Prostate gland (tissue), 2 donors: ENCODE measurements around the gene TAS1R1. TPM values are rescaled to one million over a fixed set of nuclear protein-coding genes. Genes with fewer than 3 reads are reported as not detected.
A peak's percentile ranks its signal among the peaks of the same experiment; 100 is the strongest.

Experiments
- DNase-seq: peaks from one replicate; pipeline ENCODE4 v3.0.0-alpha.2; 2019; ENCODE audit warnings: low spot score
- H3K27ac ChIP-seq, 2 donors: fragments of 200-600 bp; sonication (generic); 2 replicates each; pipeline ENCODE4 v1.5.1; 2017 to 2019
- H3K27me3 ChIP-seq: fragments of 200-600 bp; sonication (generic); replicated peaks from 2 replicates; pipeline ENCODE4 v1.5.1; 2019; ENCODE audit not compliant: insufficient read depth
- H3K36me3 ChIP-seq, 2 donors: fragments of 200-600 bp; sonication (generic); 1 replicate in 1 of 2; 2 replicates in 1 of 2; pipeline versions ENCODE4 v1.5.1 to v1.8.1; 2017 to 2019
- H3K4me1 ChIP-seq: fragments of 200-600 bp; sonication (generic); replicated peaks from 2 replicates; pipeline ENCODE4 v1.5.1; 2019
- H3K4me3 ChIP-seq, 2 donors: fragments of 200-600 bp; sonication (generic); 2 replicates each; pipeline ENCODE4 v1.5.1; 2017 to 2019
- H3K9me3 ChIP-seq: fragments of 200-600 bp; sonication (generic); 2 replicates; pipeline ENCODE4 v1.5.1; 2017
- POLR2A ChIP-seq: fragments of 450-650 bp; IDR thresholded peaks from one replicate; pipeline ENCODE4 v1.6.1; 2016; ENCODE audit warnings: antibody characterized with exemption, mild to moderate bottlenecking
- POLR2AphosphoS5 ChIP-seq: sonication (generic); formaldehyde crosslinking; IDR thresholded peaks from one replicate; pipeline ENCODE4 v1.6.1; 2017; ENCODE audit warnings: antibody characterized with exemption
- WGBS: methylation state at CpG from one replicate; pipeline ENCODE4 v1.1.5; 2018; 5-methylcytosine and 5-hydroxymethylcytosine counted together
- intact Hi-C: fragments of 100-400 bp; cut with DNase I; formaldehyde crosslinking; loops from one replicate; pipeline ENCODE4 v1.14.2; 2022
- total RNA-seq, 2 donors: library from RNA; depleted of rRNA; stranded (reverse); fragments of >200 nt; gene quantifications; one replicate each; pipeline ENCODE4 v1.1.0, GENCODE V29; 2016
- TF ChIP-seq, protein P1 (sequence below), 4 experiments: fragments of 200-600 bp in 2 of 4; fragments of 450-650 bp in 2 of 4; sonication (generic) in 2 of 4; IDR thresholded peaks; 1 replicate in 3 of 4; 2 replicates in 1 of 4; pipeline ENCODE4 v1.5.1; 2016 to 2019; ENCODE audit warnings: antibody characterized with exemption in 4 of 4, mild to moderate bottlenecking in 2 of 4, moderate library complexity in 2 of 4

The TAS1R1 gene
- total RNA-seq, 2 donors from 2014 or later = 1.5 TPM; not detected in 1

DNA sequence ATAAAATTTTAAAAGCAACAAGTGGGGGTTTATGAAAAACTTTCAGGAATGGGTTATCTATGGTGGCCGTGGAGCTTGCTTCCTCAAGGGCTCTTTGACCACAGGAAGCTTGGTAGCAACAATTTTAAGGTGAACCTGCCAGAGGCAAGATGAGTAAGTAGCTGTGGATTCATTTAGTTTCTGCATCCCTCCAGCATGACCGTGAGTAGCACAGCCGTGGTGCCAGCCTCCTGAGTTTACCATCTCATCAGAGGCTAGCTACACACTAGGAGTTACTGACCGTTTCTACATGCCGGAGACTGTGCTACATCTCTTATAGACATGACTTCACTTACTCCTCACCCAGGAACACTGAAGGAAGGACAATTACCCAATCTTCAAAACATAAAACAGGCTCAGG, 33.6 kb upstream of the TAS1R1 start:
- no peak for DNase-seq
- Histone ChIP-seq H3K27ac (no peak overlapping the region), H3K4me1 (no peaks in the 10 kb centered on the region), H3K27me3 (no peaks in the 10 kb centered on the region), H3K4me3 (no peak overlapping the region), H3K9me3 (no peaks in the 10 kb centered on the region), H3K36me3 (peaks cover 0 to 15% of the 10 kb centered on the region in 2 donors)
- intact Hi-C loops = no loop called here
- WGBS = 67% methylated on average over 5 of the region's 5 CpGs
- TF ChIP-seq POLR2A (no peak), POLR2AphosphoS5 (no peak)
- TF ChIP-seq, protein P1, sequence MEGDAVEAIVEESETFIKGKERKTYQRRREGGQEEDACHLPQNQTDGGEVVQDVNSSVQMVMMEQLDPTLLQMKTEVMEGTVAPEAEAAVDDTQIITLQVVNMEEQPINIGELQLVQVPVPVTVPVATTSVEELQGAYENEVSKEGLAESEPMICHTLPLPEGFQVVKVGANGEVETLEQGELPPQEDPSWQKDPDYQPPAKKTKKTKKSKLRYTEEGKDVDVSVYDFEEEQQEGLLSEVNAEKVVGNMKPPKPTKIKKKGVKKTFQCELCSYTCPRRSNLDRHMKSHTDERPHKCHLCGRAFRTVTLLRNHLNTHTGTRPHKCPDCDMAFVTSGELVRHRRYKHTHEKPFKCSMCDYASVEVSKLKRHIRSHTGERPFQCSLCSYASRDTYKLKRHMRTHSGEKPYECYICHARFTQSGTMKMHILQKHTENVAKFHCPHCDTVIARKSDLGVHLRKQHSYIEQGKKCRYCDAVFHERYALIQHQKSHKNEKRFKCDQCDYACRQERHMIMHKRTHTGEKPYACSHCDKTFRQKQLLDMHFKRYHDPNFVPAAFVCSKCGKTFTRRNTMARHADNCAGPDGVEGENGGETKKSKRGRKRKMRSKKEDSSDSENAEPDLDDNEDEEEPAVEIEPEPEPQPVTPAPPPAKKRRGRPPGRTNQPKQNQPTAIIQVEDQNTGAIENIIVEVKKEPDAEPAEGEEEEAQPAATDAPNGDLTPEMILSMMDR (IDR thresholded peaks at IDR 0.05) = no peak

DNA sequence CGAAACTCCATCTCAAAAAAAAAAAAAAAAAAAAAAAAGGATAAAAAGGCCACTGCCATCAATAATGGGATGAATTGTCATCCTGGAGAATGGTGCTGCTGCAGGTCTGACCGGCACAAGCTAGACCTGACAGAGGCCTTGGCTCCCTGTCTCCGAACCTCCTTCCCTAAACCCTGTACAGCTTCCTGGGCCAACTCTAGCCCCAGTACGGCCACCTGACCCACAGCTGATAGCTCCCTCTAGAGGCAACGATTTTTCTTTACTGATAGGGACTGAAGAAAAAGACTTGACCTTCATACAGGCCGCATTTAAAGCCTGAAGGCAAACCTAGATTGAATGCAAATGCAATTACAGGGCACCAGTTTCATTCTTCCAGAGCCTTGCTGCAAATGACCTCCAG, 31.5 kb upstream of the TAS1R1 start:
- H3K36me3 ChIP-seq = peaks cover 0 to 23% of the 10 kb centered on the region in 2 donors
- TF ChIP-seq, protein P1 (IDR thresholded peaks at IDR 0.05) = peak in 2 of 4 experiments; percentile 22 to 54
- no peak for TF ChIP-seq POLR2AphosphoS5
- no peak for DNase-seq
- H3K27me3 ChIP-seq = no peaks in the 10 kb centered on the region
- whole genome bisulfite sequencing = 39% methylated on average over 6 of the region's 6 CpGs
- no peaks in the 10 kb centered on the region for H3K4me1 ChIP-seq
- no peaks in the 10 kb centered on the region for H3K9me3 ChIP-seq
- H3K4me3 ChIP-seq = no peak overlapping the region
- no peak overlapping the region for H3K27ac ChIP-seq
- intact Hi-C loops = no loop called here

DNA sequence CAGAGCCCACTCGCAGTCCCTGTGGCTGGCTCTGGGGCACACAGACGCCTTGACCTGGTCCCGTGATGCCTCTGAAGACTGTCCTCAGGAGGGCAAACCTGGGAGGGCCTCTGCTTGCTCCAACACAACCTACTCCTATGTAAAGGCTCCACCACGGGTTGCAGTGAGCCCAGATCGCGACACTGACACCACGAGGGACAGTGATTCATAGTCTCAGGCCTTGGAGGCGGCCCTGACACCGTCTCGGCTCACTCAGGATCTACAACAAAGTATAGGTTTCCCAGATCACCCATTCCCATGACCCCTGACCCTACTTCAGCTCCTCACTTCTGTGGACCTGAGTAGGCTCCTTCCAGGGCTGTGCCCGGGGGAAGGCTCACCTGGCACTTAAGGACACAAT, 28.8 kb upstream of the TAS1R1 start:
- TF ChIP-seq POLR2AphosphoS5 = no peak
- peaks cover 0 to 35% of the 10 kb centered on the region in 2 donors for H3K36me3 ChIP-seq
- 79% methylated on average over 11 of the region's 11 CpGs for WGBS

DNA sequence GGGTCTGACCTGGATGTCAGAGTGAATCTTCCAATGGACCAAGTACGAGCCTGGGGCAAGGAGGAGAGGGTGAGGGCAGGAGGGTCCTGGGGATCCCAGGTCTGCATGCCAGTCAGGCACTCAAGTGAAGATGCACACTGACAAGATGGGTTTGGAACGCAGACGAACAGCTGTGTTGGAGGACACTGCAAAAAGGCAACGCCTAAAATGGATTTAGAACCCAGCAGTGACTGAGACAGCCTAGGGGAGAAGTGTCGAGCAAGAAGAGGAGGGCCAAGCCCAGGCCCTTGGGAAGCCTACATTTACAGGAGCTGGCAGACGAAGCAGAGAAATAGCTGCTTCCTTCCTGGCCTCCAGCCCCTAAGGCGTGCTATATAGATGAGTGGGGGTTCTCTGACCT, 26.6 kb upstream of the TAS1R1 start:
- no peaks in the 10 kb centered on the region for H3K4me1 ChIP-seq
- intact Hi-C loops = no loop called here
- no peak for DNase-seq
- peaks cover 14 to 53% of the 10 kb centered on the region in 2 donors for H3K36me3 ChIP-seq
- 94% methylated on average over 7 of the region's 7 CpGs for WGBS
- H3K27ac ChIP-seq = no peak overlapping the region
- H3K27me3 ChIP-seq = no peaks in the 10 kb centered on the region
- TF ChIP-seq POLR2A (no peak), POLR2AphosphoS5 (no peak)
- TF ChIP-seq, protein P1 (IDR thresholded peaks at IDR 0.05) = no peak
- no peak overlapping the region for H3K4me3 ChIP-seq
- H3K9me3 ChIP-seq = no peaks in the 10 kb centered on the region

More for the DNA sequence above, 28.8 kb upstream of the TAS1R1 start:
- intact Hi-C loops = no loop called here
- Histone ChIP-seq H3K4me1 (no peaks in the 10 kb centered on the region), H3K27ac (no peak overlapping the region), H3K9me3 (no peaks in the 10 kb centered on the region), H3K27me3 (no peaks in the 10 kb centered on the region), H3K4me3 (no peak overlapping the region)
- no peak for DNase-seq

DNA sequence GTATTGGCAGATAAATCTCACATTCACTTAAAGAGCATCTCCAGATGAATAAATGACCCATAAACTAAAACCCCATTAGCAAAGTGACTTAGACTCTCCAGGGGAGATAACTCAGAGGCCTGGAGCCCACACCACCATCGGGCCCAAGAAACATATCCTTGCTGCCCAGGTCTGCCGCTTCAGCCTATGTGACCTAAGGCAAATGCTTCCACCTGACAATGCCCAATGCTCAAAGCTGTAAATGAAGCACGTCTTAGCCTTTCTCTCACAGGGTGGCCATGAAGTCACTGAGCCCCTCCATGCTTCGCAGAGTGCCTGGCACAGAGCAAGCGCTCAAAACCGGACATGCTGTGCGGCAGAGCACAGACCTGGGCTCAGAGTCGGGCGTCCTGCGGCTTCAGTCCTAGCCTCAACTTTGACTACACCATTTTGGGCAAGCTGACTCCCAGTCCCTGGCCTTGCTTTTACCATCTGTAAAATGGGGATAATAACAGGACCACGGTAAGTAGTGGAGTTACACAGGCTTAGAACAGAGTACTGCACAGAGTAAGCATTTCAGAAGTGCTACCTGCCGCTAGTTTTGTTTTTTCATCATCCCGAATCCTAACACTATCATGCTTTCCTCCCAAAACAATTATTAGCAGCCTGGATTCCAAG, 24.5 kb upstream of the TAS1R1 start:
- Histone ChIP-seq H3K9me3 (no peaks in the 10 kb centered on the region), H3K27ac (no peak overlapping the region), H3K27me3 (no peaks in the 10 kb centered on the region), H3K4me3 (no peak overlapping the region), H3K36me3 (peaks cover 14 to 47% of the 10 kb centered on the region in 2 donors), H3K4me1 (no peaks in the 10 kb centered on the region)
- intact Hi-C loops = no loop called here
- no peak for DNase-seq
- 97% methylated on average over 13 of the region's 13 CpGs for WGBS
- TF ChIP-seq POLR2AphosphoS5 = no peak

DNA sequence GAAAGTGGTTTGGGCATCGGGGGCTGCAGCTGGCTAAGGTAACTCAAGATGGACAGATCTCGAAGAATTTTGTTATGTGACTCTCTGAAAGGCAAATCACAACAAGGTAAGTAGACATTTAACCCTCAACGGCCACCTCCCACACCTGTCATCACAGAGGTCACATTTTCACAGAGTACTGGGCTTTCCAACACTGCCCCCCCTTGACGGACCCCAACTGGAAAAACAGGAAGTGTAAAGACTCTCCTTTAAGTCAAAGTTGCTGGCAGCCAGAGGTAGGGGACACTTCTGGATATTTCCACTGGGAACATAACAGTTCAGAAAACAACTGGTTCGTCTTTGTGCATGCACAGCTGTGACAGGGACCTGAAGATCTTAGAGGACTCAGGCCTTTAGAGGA, 23.1 kb upstream of the TAS1R1 start:
- H3K36me3 ChIP-seq = peaks cover 14 to 38% of the 10 kb centered on the region in 2 donors
- intact Hi-C loops = no loop called here
- no peak for TF ChIP-seq POLR2AphosphoS5
- TF ChIP-seq POLR2A = no peak
- TF ChIP-seq, protein P1 (IDR thresholded peaks at IDR 0.05) = no peak
- DNase-seq = no peak
- 85% methylated on average over 5 of the region's 5 CpGs for WGBS
- no peak overlapping the region for H3K27ac ChIP-seq
- no peak overlapping the region for H3K4me3 ChIP-seq
- H3K4me1 ChIP-seq = no peaks in the 10 kb centered on the region
- no peaks in the 10 kb centered on the region for H3K27me3 ChIP-seq
- H3K9me3 ChIP-seq = no peaks in the 10 kb centered on the region
